MCF 10A (cell line): Measurements from ENCODE around the gene CGB2. TPM values are rescaled to one million over a fixed set of nuclear protein-coding genes. Genes with fewer than 3 reads are reported as not detected.

Source experiments
- BruUV-seq: library from RNA; stranded (reverse); fragments of 400-500 nt; replicated peaks from 2 replicates; lab custom pipeline; 2021; lab: Mats Ljungman, UMichigan
- CTCF ChIA-PET: fragments of 300-600 bp; sonication (Branson Sonifier 250); formaldehyde crosslinking; extraction: SDS; loops from one replicate; lab custom pipeline; 2021; ENCODE audit warnings: antibody characterized with exemption, inconsistent platforms; lab: Yijun Ruan, JAX
- POLR2A ChIA-PET: fragments of 300-600, 350-650 bp; sonication (Branson Sonifier 250); formaldehyde crosslinking; extraction: SDS; loops from one replicate; lab custom pipeline; 2020; ENCODE audit warnings: antibody characterized with exemption, inconsistent platforms; lab: Yijun Ruan, JAX
- DNase-seq: peaks from one replicate; pipeline ENCODE4 v3.0.0-alpha.2; 2018; ENCODE audit not compliant: unreplicated experiment
- H3K27ac Mint-ChIP-seq: one replicate; pipeline ENCODE4 v1.8.0; 2022; ENCODE audit warnings: mild to moderate bottlenecking, low read depth, mixed read lengths; ENCODE audit not compliant: unreplicated experiment
- H3K27me3 Mint-ChIP-seq: one replicate; pipeline ENCODE4 v1.8.0; 2022; ENCODE audit warnings: mixed read lengths; ENCODE audit not compliant: insufficient read depth, unreplicated experiment
- H3K36me3 Mint-ChIP-seq: one replicate; pipeline ENCODE4 v1.8.0; 2022; ENCODE audit warnings: mild to moderate bottlenecking, moderate library complexity, mixed read lengths; ENCODE audit not compliant: insufficient read depth, unreplicated experiment
- H3K4me1 Mint-ChIP-seq: one replicate; pipeline ENCODE4 v1.8.0; 2022; ENCODE audit warnings: mixed read lengths; ENCODE audit not compliant: insufficient read depth, unreplicated experiment
- H3K4me3 Mint-ChIP-seq: one replicate; pipeline ENCODE4 v1.8.0; 2022; ENCODE audit warnings: mild to moderate bottlenecking, moderate library complexity, mixed read lengths; ENCODE audit not compliant: unreplicated experiment
- H3K9me3 Mint-ChIP-seq: one replicate; pipeline ENCODE4 v1.8.0; 2022; ENCODE audit warnings: mixed read lengths; ENCODE audit not compliant: unreplicated experiment
- intact Hi-C: fragments of 100-400 bp; cut with micrococcal nuclease; formaldehyde crosslinking; loops from 2 replicates; pipeline ENCODE4 v1.14.1; 2022
- total RNA-seq: library from RNA; stranded (reverse); gene quantifications from 2 replicates; pipeline ENCODE4 v1.2.3, GENCODE V29; 2022
- TF ChIP-seq, protein P1 (sequence below): fragments of 200-600 bp; IDR thresholded peaks from one replicate; pipeline ENCODE4 v1.8.0; 2022; ENCODE audit warnings: antibody characterized with exemption, mild to moderate bottlenecking; ENCODE audit not compliant: unreplicated experiment

Gene CGB2
- total RNA-seq, 1 experiment from 2014 or later = not detected

DNA sequence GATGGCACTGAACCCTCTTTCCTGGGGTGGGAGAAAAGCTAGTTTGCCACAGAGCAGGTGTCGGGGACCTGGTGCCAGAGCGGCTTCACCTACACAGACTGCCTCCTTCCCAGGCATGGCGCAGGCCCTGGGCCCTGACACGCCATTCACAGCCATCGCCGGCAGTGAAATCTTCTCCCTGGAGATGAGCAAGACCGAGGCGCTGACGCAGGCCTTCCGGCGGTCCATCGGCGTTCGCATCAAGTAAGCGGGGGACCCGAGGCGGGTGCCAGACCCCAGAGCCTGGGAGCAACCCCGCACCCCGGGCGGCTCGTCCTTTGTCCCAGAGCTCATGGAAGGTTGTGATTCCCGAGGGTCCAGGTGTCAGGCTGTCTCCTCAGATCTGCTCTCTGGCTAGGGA, 24.8 kb upstream of the CGB2 start:
- no peak overlapping the region for H3K27ac Mint-ChIP-seq
- intact Hi-C loops = no loop called here
- no TSS peak for BruUV-seq
- H3K36me3 Mint-ChIP-seq = peaks cover 87% of the 10 kb centered on the region
- POLR2A ChIA-PET = interaction anchor here (1.0 to 3.2 kb wide), 3 partner anchors 12 to 135 kb away, joined by 3 to 13 read pairs (median 5); partner anchors contain the start of genes GYS1, NTF4, PPP1R15A and RUVBL2
- H3K9me3 Mint-ChIP-seq = no peaks in the 10 kb centered on the region
- no peak for DNase-seq
- CTCF ChIA-PET = interaction anchor here (0.5 to 2.9 kb wide), 3 partner anchors 9 to 121 kb away, joined by 3 to 9 read pairs (median 3); no protein-coding TSS in a partner anchor
- TF ChIP-seq, protein P1, sequence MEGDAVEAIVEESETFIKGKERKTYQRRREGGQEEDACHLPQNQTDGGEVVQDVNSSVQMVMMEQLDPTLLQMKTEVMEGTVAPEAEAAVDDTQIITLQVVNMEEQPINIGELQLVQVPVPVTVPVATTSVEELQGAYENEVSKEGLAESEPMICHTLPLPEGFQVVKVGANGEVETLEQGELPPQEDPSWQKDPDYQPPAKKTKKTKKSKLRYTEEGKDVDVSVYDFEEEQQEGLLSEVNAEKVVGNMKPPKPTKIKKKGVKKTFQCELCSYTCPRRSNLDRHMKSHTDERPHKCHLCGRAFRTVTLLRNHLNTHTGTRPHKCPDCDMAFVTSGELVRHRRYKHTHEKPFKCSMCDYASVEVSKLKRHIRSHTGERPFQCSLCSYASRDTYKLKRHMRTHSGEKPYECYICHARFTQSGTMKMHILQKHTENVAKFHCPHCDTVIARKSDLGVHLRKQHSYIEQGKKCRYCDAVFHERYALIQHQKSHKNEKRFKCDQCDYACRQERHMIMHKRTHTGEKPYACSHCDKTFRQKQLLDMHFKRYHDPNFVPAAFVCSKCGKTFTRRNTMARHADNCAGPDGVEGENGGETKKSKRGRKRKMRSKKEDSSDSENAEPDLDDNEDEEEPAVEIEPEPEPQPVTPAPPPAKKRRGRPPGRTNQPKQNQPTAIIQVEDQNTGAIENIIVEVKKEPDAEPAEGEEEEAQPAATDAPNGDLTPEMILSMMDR = no peak
- no peak overlapping the region for H3K4me3 Mint-ChIP-seq
- H3K27me3 Mint-ChIP-seq = no peaks in the 10 kb centered on the region
- H3K4me1 Mint-ChIP-seq = no peaks in the 10 kb centered on the region

DNA sequence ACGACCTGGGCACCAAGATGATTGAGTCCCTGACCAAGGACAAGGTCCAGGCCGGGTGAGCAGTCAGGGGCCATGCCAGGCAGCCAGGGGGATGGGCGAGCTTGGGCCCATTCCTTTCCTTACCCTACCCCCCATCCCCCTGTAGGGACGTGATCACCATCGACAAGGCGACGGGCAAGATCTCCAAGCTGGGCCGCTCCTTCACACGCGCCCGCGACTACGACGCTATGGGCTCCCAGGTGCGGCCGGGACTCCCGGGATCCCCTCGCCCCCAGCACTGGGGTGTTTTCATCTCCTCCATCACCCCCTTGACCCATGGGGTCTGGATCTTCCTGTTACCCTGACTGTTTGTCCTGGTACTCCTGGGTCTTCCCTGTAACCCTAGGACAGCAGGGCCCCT, 21.9 kb upstream of the CGB2 start:
- no peaks in the 10 kb centered on the region for H3K27me3 Mint-ChIP-seq
- TF ChIP-seq, protein P1 = no peak
- no peak for DNase-seq
- H3K4me3 Mint-ChIP-seq = no peak overlapping the region
- H3K4me1 Mint-ChIP-seq = no peaks in the 10 kb centered on the region
- ChIA-PET POLR2A (interaction anchor here (0.5 to 1.4 kb wide), 4 partner anchors 10 to 188 kb away, joined by 3 to 4 read pairs (median 3); partner anchors contain the start of genes GYS1 and RUVBL2), CTCF (interaction anchor here (0.7 kb wide), 1 partner anchor 214 kb away, joined by 3 read pairs; no protein-coding TSS in a partner anchor)
- H3K27ac Mint-ChIP-seq = no peak overlapping the region
- intact Hi-C loops = no loop called here
- H3K36me3 Mint-ChIP-seq = peaks cover 71% of the 10 kb centered on the region
- no TSS peak for BruUV-seq
- no peaks in the 10 kb centered on the region for H3K9me3 Mint-ChIP-seq

DNA sequence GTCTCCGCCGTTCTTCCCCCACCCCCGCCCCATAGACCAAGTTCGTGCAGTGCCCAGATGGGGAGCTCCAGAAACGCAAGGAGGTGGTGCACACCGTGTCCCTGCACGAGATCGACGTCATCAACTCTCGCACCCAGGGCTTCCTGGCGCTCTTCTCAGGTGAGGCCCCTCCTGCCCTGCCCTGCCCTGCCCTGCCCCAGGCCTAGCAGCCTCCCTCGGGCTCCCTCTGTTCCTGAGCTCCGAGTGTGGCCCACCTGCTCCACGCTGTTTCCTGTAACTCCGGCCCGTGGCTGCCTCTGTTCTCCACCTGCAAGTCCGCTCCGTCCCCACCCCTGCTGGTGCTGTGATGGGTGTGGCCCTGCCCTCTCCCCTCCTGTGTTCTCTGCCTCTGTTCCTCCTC, 21.2 kb upstream of the CGB2 start:
- DNase-seq = no peak
- no peak overlapping the region for H3K27ac Mint-ChIP-seq
- H3K36me3 Mint-ChIP-seq = peaks cover 68% of the 10 kb centered on the region
- no peaks in the 10 kb centered on the region for H3K9me3 Mint-ChIP-seq
- H3K27me3 Mint-ChIP-seq = no peaks in the 10 kb centered on the region
- intact Hi-C loops = no loop called here
- TF ChIP-seq, protein P1 = no peak
- BruUV-seq = no TSS peak
- H3K4me3 Mint-ChIP-seq = no peak overlapping the region
- no peaks in the 10 kb centered on the region for H3K4me1 Mint-ChIP-seq
- ChIA-PET CTCF (interaction anchor here (0.6 kb wide), 1 partner anchor 336 kb away, joined by 3 read pairs; no protein-coding TSS in a partner anchor), POLR2A (interaction anchor here (0.5 to 1.3 kb wide), 3 partner anchors 9 to 187 kb away, joined by 3 to 4 read pairs (median 3); partner anchors contain the start of genes GYS1 and RUVBL2)

DNA sequence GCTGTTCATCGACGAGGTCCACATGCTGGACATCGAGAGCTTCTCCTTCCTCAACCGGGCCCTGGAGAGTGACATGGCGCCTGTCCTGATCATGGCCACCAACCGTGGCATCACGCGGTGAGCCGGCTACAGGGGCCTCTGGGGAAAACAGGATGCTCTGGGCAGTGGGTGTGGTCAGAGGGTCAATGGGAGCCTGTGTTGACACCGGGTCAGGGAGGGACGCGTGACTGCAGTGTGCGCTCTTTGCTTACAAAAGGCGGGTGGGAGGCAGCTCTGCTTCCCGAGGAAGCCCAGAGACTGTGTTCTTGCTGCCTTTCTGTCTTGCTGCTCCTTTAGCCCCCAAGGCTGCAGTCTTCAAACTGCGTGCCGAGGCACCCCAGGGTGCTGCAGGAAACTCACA, 20.5 kb upstream of the CGB2 start:
- Mint-ChIP-seq H3K9me3 (no peaks in the 10 kb centered on the region), H3K4me3 (no peak overlapping the region), H3K27me3 (no peaks in the 10 kb centered on the region), H3K36me3 (peaks cover 69% of the 10 kb centered on the region), H3K27ac (no peak overlapping the region), H3K4me1 (no peaks in the 10 kb centered on the region)
- intact Hi-C loops = no loop called here
- ChIA-PET POLR2A (no interaction called here), CTCF (interaction anchor here (0.6 kb wide), 1 partner anchor 336 kb away, joined by 3 read pairs; no protein-coding TSS in a partner anchor)
- TF ChIP-seq, protein P1 = no peak
- DNase-seq = no peak
- BruUV-seq = no TSS peak
